GM21576 (cell line): ENCODE measurements around the gene CCDC43.
A peak's percentile ranks its signal among the peaks of the same experiment; 100 is the strongest.
"Not testable (repeated sequence)": the region's sequence is repeated elsewhere in the genome, so short reads cannot be mapped to it uniquely, and the experiment has no call there.

ENCODE experiments used
- ATAC-seq: cut with Tn5 transposase; IDR thresholded peaks from one replicate; pipeline ENCODE4 v1.9.1; 2021; ENCODE audit warnings: mild to moderate bottlenecking, moderate library complexity; ENCODE audit not compliant: unreplicated experiment

CCDC43 gene

GRCh38 chr17:44689477-44690217 lies at the start of gene CCDC43:
TSS of gene CCDC43 (minus strand) at chr17:44689776. CDS start at chr17:44689753, 23 bp downstream.
- ATAC-seq = peak; percentile 80

DNA sequence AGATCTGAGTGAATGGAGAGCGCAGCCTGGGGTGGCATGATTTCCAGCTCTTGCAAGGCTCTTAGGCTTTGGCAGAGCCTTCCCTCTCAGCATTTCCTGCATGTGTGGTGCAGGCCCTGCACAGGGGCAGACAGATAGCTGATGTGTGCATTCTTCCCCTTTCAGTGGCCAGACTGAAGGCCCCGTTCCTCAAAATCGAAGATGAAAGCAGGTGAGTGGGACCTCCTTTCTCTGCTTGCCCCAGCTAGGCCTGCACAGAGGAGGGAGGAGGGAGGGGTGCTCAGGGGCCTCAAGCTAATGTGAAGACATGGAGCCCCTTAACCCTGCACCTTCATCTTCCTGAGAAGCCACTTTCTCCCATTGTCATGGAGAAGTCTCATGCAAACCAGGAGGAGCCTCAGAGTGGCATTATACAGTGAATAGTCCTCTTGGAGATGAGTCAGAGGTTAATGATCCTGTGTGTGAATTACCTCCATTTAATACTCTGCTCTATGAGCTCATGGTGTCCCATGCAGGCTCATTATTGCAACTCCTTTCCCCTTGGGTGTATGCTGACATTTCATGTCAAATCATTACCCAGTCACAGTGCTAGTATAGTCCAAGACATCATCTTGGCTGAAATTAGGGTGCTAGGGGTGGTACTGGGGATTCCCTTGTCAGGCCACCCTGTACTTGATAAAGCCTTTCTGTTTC lies 48.8 kb upstream of the CCDC43 start:
- no peak for ATAC-seq

DNA sequence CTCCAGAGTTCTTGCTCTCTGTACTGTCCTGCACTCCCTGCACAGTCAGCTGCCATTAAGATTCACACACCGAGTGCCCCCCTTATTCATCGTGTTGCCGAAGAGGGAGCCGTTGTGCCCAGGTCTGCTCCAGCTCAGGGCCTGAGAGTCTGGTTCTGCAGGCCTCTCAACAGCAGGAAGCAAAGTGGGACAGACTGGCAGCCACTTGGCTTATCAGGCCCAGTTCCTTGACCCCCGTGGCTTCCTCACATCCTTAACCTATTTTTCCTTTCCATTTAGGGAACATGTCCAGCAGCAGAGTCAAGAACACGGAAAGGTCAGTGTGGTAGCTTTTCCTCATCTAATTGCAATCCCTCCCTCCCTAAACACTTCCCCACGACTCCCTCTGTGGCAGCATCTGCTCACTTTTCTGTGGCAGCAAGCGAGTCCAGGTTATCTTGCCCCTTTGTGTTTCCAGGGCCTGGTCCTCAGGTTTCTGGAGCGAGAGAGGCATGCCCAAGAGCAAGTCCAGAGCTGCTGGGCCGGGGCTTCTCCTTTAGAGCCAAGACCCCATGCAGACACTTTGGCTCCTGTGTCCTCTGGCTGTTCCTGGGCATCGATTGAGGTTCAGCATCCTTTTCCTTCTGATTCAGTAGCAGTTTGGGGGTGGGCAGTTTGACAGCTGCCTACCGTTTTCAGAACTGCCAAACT lies 47.1 kb upstream of the CCDC43 start:
- ATAC-seq = no peak

- ATAC-seq = no peak
These were observed 44.7 kb upstream of the CCDC43 start for GRCh38 chr17:44734272-44734671.

DNA sequence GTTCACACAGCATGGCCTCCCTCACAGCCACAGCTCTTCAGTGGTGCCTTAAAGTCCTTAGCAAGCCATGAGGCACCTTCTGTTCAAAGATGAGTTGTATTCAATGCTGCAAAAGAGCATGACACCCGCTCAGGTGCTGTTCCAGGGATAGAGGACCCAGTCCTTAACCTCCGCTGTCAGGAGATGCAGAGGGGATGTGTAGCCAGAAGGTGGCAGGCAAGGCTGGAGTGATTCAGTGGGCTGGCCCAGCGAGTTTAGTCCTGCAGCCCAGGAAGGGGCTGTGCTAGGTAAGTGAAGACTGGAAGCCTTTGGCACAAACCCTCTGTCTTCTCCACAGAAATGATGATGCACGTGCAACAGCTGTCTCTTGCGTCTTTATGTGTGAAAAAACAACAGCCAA lies 44.2 kb upstream of the CCDC43 start:
- ATAC-seq = no peak

- ATAC-seq = not testable (repeated sequence)
These were observed 36.5 kb upstream of the CCDC43 start for GRCh38 chr17:44726121-44726520.

DNA sequence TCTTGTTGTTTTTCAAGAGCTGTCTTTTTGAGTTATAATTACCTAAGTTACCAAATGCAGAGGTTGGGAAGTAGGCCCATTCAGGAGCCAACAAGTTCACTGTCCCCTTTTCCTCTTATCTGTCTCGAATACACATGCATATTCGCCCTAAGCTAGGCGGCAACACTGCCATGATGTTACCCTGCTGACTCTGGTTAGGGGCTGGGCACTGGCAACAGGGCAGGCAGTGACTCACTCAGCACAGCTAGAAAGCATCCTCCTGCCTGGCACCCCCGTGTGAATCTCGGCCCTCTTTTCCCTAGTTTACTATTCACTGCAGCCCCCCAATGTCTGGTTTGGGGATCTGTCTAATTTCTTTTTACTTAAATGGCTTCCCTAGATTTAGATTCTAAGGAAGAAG lies 32.7 kb upstream of the CCDC43 start:
- ATAC-seq = no peak

- ATAC-seq = no peak
These were observed 29.9 kb upstream of the CCDC43 start for GRCh38 chr17:44719444-44719843.

- no peak for ATAC-seq
These were observed 19.1 kb upstream of the CCDC43 start, which contains the start of gene DBF4B for GRCh38 chr17:44708401-44709263. TSS of gene DBF4B (plus strand) at chr17:44708665. CDS start at chr17:44708821, 156 bp downstream.

DNA sequence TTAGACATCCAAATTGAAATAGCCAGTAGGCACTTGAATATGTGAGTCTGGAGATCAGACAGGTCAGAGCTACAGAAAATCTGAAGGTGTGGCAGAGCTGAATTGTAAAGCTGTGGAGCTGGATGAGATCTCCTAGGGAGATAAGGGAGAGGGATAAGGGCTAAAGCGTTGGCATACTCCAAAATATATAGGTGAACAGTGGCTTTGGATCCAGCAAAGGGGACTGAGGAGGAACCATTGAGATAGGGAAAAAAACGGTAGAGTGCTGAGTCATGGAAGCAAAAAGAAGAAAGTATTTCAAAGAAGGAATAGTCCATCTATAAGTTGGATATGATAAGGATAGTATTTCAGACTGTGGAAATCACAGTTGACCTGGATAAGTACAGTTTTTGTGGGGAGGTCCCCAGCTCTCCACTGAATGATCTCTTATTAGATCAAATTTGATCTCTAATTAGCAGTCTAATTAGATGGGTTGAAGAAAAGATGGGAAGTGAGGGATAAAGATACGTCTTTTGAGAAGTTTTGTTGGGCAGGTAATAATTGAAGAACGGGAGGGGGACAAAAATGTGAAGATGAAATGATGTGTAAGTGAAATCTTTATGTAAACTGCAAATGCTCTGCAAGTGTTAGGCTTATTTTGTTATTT lies 18.3 kb upstream of the CCDC43 start:
- no peak for ATAC-seq

DNA sequence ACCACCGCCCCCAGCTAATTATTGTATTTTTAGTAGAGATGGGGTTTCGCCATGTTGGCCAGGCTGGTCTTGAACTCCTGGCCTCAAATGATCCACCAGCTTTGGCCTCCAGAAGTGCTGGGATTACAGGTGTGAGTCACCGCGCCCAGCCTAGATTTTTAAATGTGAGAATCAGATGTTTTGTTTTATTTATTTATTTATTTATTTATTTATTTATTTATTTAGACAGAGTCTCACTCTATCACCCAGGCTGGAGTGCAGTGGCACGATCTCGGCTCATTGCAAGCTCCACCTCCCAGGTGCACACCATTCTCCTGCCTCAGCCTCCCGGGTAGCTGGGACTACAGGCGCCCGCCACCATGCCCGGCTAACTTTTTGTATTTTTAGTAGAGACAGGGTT lies 10.7 kb upstream of the CCDC43 start:
- not testable (repeated sequence) for ATAC-seq

DNA sequence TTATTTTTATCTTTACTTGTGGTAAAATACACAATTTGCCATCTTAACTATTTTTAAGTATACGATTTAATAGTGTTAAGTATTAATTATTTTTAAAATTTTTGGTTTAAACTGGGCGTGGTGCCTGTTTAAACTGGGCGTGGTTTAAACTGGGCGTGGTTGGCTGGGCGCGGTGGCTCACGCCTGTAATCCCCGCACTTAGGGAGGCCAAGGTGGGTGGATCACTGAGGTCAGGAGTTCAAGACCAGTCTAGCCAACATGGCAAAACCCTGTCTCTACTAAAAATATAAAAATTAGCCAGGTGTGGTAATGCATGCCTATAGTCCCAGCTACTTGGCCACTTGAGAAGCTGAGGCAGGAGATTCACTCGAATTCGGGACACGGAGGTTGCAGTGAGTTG lies 4.0 kb upstream of the CCDC43 start:
- ATAC-seq = no peak

- ATAC-seq = not testable (repeated sequence)
These were observed 1.2 kb upstream of the CCDC43 start for GRCh38 chr17:44690746-44691306.

GRCh38 chr17:44688675-44689476 lies 700 bp downstream of the CCDC43 start:
- ATAC-seq = peak; percentile 27

GRCh38 chr17:44688200-44688599 lies 1.4 kb downstream of the CCDC43 start:
- no peak for ATAC-seq

GRCh38 chr17:44687756-44688155 lies 1.8 kb downstream of the CCDC43 start:
- no peak for ATAC-seq

DNA sequence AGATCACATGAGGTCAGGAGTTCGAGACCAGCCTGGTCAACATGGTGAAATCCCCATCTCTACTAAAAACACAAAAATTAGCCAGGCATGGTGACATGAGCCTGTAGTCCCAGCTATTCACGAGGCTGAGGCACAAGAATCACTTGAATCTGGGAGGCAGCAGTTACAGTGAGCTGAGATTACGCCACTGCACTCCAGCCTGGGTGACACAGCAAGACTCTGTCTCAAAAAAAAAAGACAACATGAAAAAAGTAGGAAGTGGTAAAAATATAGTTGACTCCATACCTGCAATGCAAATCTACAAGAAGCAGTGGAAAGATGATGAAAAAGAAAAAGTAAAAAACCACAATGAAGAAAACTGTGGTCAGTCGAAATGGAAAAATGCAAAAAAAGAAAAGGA lies 6.3 kb downstream of the CCDC43 start:
- ATAC-seq = not testable (repeated sequence)

DNA sequence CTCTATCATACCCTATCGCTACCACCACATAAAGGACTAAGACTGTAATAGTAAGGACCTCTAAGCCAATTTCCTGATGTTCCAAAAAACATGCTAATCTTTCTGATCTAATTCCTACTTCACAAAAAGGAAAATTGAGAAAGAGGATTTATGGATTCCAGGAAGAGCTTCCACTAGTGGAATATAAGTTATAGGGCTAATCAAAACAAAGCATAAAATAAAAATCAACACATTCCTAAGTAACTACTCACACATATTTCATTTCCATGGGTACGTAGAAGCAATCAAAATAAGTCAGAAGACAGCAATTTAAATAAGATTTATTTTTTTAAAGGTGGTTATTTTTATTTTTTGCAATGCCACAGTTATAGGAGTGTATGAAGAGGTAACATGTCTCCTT lies 12.4 kb downstream of the CCDC43 start:
- ATAC-seq = no peak

DNA sequence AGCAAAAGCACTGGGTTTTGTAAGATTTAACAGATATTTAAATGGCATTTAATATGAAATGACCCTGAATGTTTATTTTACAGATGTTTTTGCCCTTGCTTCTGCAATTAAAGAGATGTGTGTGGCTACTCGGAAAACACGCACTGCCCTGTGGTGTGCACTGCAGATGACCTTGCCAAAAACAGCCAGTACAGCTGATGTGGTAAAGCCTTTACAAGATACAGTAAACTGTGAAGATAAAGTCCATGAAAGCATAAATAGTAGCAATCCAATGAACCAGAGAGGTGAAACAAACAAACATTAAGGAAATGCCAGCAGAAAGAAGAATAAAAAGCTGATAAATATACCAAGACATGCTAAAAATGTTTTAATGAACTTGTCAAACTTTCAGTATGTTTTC lies 15.7 kb downstream of the CCDC43 start:
- no peak for ATAC-seq
